Stimulated activated naive CD4-positive, alpha-beta T cell treated with Interleukin-2 at 50 U/mL for 16 hours (primary cell): Measurements from ENCODE around the gene UBXN11.
A peak's percentile ranks its signal among the peaks of the same experiment; 100 is the strongest.

Source experiments
- DNase-seq: peaks from one replicate; lab custom pipeline; 2025; lab: John Stamatoyannopoulos, UW

The UBXN11 gene

GRCh38 chr1:26268290-26269197 is 37.9 kb downstream of the UBXN11 start:
- DNase-seq, result no peak

DNA sequence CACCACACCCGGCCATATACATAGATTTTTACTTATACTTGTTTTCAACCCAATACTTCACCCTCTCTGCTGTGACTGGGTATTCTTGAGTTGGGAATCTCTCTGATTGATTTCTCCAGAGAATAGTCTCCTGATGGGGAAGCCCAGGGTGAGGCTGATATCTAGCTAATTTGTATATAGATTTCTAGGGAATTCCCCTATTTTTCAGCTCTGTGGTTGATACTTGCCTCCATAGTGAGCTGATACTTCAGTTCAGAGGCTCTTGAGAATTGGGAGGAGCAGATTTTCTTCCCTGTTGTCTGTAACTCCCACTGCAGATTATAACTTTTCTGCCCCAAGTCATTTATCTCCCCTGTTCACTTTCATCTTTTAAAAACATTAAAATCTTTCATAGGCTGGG is 41.0 kb downstream of the UBXN11 start:
- DNase-seq, result no peak

- no peak for DNase-seq
Measured at GRCh38 chr1:26263212-26263611, 43.2 kb downstream of the UBXN11 start.

DNA sequence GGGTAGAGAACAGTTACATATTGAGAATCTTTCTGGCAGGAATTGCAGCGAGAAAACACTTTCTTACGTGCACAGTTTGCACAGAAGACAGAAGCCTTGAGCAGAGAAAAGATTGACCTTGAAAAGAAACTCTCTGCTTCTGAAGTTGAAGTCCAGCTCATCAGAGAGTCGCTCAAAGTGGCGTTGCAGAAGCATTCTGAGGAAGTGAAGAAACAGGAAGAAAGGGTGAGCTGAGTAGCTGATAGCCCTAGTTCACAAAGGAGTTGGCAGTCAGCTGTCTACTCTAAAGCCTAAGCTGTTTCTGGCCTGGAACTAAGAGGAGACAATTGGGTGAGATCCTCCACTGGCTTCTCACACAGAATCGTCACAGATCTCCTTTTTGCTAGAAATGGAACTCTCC is 46.9 kb downstream of the UBXN11 start:
- no peak for DNase-seq

GRCh38 chr1:26259005-26259404 is 47.4 kb downstream of the UBXN11 start:
- DNase-seq, result no peak

DNA sequence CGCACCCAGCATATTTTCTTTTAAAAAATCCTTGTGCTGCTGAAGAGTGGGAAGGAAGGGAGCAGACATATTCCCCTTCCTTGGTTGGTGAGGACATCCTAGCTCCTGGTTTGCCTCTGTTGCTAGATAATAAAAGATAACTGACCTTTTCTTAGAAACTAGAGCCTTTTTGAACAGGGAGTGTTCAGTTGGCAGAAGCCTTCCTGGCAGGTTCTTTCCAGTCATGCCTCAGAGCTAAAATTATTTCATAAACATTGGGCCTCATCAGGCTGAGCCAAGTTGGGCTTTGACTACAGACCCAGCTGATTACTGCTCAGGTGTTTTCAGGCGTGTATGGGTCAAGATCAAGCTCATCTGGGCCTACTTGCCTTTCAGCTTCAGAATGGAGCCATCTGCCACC is 49.2 kb downstream of the UBXN11 start:
- no peak for DNase-seq

DNA sequence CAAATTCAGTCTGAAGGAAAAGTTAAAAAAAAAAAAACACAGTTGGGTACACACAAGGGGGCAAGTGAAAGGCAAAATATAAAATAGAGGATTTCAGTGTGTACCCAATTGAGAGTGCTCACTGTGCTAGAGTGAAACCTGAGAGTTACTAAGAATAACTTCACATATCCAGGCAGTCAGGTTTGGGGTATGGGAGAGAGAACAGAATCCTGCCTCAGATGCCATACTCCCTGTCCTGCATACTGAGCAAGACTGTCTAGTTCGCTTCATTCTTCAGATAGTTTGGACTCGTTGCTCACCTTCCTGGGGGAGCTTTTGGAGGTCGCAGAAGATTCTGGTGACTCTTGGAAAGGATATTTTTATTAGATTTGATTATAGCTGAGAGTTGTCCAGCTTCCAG is 52.0 kb downstream of the UBXN11 start:
- no peak for DNase-seq

- no peak for DNase-seq
Measured at GRCh38 chr1:26252718-26253117, 53.7 kb downstream of the UBXN11 start.

- no peak for DNase-seq
Measured at GRCh38 chr1:26239936-26240335, 66.5 kb downstream of the UBXN11 start.

DNA sequence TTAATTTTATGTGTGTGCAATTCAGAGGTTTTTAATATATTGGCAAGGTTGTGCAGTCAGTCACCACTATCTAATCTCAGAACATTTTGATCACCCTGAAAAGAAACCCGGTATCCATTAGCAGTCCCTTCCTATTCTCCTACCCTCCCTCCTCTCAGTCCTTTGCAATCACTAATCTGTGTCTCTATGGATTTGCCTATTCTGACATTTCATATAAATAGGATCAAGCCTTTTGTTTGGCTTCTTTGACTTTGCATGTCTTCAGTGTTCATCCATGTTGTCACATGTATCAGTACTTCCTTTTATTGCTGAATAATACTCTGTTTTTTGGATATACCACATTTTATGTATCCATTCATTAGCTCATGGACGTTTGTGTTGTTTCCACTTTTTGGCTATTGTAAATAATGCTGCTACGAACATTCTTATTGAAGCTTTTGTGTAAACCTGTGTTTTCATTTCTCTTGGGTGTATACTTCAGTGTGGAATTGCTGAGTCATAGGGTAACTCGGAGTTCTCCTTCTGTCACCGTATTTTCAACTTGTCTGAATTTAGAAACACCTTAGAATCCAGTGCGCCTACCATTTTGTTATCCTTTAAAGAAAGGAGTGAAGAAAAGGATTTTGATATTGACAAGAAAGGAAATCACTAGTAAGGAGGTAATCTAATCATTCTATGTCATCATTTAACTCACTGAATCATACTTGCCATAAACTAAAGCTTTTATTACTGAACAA is 69.0 kb downstream of the UBXN11 start:
- no peak for DNase-seq

- DNase-seq, result no peak
Measured at GRCh38 chr1:26234644-26235370, 71.6 kb downstream of the UBXN11 start.

GRCh38 chr1:26233903-26234643 is 72.4 kb downstream of the UBXN11 start, which contains the start of gene CEP85:
TSS of gene CEP85 (plus strand) at chr1:26234200. CDS start at chr1:26239784, 5,584 bp downstream.
- DNase-seq, result peak; percentile 97
